Fibroblast of pulmonary artery (primary cell): Measurements from ENCODE around the gene ZNF135.

Experiments
- DNase-seq: peaks from one replicate; pipeline ENCODE4 v3.0.0-alpha.2; 2010; ENCODE audit warnings: low read depth
- H3K4me3 ChIP-seq: replicated peaks from 2 replicates; pipeline ENCODE4 v1.5.1; 2011; ENCODE audit warnings: low read depth, mild to moderate bottlenecking, control low read depth, low read length, moderate library complexity
- TF ChIP-seq, protein P1 (sequence below): IDR thresholded peaks from 2 replicates; pipeline ENCODE4 v1.5.1; 2011; ENCODE audit warnings: mild to moderate bottlenecking, control low read depth, low read length, inconsistent platforms; ENCODE audit errors: missing control alignments

Gene ZNF135

DNA sequence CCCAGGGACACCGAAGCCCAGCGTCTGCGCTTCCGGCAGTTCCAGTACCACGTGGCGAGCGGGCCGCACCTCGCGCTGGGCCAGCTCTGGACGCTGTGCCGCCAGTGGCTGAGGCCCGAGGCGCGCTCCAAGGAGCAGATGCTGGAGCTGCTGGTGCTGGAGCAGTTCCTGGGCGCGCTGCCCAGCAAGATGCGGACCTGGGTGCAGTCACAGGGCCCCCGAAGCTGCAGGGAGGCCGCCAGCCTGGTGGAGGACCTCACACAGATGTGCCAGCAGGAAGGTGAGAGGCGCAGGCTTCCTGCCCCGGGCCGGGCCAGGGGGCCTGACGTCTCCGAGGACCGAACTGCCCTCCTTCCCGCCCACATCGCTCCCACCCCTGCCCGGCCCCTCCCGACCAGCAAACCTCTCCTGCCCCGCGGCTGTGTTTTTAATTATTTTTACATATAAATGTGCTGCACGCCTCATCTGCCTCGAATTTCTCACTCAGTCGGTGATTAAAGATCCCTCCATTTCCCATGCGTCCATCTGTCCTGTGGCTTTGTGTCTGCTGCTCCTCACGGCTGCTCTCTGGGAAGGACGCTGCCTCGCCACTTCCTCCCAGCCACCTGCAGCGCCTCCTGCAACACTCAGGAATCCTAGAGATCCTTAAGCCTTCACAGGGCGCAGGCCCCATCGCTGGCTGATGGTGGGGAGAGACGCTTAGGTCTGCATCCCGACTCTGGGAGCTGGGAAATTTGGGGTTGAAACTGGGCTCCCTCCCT, 21.0 kb upstream of the ZNF135 start:
- no peak overlapping the region for H3K4me3 ChIP-seq
- TF ChIP-seq, protein P1, sequence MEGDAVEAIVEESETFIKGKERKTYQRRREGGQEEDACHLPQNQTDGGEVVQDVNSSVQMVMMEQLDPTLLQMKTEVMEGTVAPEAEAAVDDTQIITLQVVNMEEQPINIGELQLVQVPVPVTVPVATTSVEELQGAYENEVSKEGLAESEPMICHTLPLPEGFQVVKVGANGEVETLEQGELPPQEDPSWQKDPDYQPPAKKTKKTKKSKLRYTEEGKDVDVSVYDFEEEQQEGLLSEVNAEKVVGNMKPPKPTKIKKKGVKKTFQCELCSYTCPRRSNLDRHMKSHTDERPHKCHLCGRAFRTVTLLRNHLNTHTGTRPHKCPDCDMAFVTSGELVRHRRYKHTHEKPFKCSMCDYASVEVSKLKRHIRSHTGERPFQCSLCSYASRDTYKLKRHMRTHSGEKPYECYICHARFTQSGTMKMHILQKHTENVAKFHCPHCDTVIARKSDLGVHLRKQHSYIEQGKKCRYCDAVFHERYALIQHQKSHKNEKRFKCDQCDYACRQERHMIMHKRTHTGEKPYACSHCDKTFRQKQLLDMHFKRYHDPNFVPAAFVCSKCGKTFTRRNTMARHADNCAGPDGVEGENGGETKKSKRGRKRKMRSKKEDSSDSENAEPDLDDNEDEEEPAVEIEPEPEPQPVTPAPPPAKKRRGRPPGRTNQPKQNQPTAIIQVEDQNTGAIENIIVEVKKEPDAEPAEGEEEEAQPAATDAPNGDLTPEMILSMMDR: no peak
- no peak for DNase-seq

DNA sequence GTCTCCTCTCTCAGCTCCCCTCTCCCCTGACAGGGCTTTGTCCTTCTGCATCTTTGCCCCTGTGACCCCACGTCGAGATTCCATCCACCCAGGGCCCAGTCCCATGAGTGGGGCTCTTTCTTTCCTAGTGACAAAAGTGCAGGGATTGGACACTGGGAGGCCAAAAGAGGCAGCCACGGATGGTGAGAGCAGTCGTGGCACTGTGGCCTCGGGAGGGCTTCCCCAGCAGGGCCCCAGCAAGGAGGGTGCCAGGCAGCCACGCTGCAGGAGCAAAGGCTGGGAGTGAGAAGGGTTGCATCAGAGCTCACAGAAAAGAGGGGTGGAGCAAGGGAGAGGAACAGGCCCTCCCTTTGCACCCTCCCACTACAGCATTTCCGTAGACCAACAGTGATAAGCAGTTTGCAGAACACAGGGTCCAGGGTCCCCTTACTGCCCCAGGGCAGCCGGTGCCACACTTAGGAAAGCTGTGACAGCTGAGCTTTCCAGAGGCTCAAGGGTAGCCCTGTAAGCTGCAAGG, 20.3 kb upstream of the ZNF135 start:
- TF ChIP-seq, protein P1: no peak
- no peak overlapping the region for H3K4me3 ChIP-seq
- no peak for DNase-seq

DNA sequence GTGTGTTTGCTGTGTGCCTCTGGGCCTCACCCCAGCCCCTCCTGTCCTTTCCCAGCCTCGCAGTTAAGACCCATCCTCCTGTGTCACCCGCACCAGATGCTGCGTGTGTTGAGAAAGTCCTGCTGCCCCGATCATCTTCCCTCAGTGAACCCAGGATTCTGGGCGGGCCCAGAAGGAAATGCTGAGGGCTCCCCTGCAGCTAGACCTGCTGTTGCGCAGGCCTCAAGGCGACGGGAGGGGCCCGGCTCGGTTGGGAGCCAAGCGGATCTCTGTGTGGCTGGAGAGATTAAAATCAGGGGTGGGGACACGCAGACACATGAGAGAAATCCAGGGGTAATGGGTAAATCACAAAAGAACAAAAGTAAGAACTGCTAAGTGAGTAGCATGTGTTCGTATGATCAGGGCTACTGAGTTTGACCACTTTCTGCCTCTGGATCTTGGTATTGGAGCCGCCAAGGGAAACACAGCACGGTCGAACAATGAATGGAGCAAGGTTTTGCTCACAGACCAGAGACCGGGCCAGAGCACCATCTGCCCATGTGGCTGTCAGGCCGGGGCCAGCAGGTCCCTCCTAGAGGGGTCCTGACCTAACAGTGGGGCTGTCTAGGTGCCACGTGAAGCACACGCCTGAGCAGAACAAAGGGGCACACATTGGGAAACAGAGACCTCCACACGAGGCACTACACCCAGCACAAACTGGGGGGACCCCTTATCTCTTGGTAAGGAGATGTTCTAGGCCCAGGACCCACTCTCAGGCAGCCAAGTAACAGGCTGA, 18.1 kb upstream of the ZNF135 start:
- TF ChIP-seq, protein P1: no peak
- DNase-seq: no peak
- no peak overlapping the region for H3K4me3 ChIP-seq

DNA sequence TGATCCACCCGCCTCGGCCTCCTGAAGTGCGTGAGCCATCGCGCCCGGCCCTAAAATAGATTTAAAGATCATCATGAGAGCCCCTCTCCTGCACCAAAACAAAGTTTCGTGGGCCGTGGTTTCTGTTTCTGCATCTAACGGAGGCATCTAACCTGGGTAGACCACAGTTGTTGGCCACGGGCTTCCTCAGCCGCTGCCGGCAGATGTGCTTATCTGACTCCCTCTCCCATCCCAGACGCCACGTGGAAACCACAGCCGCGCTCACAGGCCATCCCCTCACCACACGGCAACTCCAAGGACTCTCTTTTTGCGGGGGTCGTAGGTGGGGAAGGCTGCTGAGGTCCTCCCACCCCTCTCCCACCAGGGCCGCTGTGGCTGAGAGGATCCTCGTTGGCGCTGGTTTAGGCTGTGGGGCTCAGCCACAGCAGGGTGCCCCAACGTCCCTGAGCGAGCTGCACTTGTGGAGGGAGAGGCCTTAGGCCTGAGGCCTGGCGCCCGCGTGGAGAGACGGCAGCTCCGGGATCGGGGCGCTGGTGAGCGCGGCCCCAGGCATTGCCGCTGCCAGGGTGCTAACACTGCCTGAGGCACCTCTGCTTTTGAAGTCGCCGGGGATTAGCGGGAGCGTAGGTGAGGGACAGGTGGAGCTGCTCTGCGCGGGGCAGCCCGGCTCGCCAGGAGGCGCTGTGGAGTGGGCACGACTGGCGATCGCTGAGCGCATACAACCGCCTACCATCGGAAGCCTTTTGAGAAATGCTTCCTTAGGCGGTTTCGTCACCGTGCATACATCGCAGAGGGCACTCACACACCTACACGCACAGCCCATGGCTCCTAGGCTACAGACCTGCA, 16.4 kb upstream of the ZNF135 start:
- no peak overlapping the region for H3K4me3 ChIP-seq
- no peak for DNase-seq
- TF ChIP-seq, protein P1: no peak

DNA sequence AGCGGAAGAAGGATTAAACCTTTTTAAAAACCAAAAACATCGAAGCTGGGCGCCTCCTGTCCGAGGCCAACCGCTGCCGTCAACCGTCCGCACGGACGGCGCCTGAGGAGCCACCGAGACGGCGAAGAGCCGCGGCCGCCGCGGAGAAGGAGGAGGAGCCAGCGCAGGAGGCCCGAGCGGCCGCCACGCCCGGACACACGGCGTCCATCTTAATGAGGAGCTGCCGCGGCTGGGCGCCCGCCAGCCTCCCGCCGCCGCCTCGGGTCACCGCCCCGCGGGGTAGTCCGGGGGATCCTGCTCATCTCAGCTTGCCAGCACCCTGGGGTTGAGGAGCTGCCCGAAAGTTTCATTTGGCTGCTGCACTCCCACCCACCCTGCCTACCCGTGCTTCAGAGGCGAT, 14.7 kb upstream of the ZNF135 start:
- H3K4me3 ChIP-seq: no peak overlapping the region
- DNase-seq: no peak
- TF ChIP-seq, protein P1: no peak

DNA sequence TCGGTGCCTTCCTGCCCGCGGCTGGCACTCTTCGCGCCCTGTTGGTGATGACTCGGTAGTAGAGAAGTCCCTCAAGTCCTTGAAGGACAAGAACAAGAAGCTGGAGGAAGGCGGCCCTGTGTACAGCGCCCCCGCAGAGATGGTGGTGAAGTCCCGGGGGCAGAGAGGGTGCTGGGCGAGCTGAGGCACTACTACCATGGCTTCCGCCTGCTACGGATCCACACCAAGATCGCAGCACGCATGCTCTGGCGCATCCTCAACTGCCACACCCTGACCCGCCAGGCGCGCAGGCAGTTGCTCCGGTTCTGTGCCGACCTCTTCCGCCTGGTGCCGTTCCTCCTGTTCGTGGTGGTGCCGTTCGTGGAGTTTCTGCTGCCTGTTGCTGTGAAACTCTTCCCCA, 14.2 kb upstream of the ZNF135 start:
- no peak for DNase-seq
- TF ChIP-seq, protein P1: no peak
- no peak overlapping the region for H3K4me3 ChIP-seq
